Tibial nerve (tissue), 4 donors: ENCODE measurements around the gene IFIT1B.

ENCODE experiments used
- EP300 ChIP-seq, 2 donors: sonication (generic); formaldehyde crosslinking; IDR thresholded peaks; one replicate each; pipeline ENCODE4 v1.6.1; 2017; ENCODE audit warnings: antibody characterized with exemption in 2 of 2, mild to moderate bottlenecking in 1 of 2
- POLR2A ChIP-seq, 2 donors: fragments of 450-650 bp; IDR thresholded peaks; one replicate each; pipeline ENCODE4 v1.6.1; 2017; ENCODE audit warnings: antibody characterized with exemption in 2 of 2, mild to moderate bottlenecking in 2 of 2, moderate library complexity in 2 of 2
- TF ChIP-seq, protein P1 (sequence below), 5 experiments: fragments of 200-600 bp in 3 of 5; fragments of 450-650 bp in 2 of 5; sonication (generic) in 3 of 5; IDR thresholded peaks; one replicate each; pipeline ENCODE4 v1.5.1; 2016 to 2019; ENCODE audit warnings: antibody characterized with exemption in 5 of 5, mild to moderate bottlenecking in 3 of 5, moderate library complexity in 2 of 5

- TF ChIP-seq EP300 (IDR thresholded peaks at IDR 0.05) (no peak), POLR2A (IDR thresholded peaks at IDR 0.05) (no peak)
- TF ChIP-seq, protein P1, sequence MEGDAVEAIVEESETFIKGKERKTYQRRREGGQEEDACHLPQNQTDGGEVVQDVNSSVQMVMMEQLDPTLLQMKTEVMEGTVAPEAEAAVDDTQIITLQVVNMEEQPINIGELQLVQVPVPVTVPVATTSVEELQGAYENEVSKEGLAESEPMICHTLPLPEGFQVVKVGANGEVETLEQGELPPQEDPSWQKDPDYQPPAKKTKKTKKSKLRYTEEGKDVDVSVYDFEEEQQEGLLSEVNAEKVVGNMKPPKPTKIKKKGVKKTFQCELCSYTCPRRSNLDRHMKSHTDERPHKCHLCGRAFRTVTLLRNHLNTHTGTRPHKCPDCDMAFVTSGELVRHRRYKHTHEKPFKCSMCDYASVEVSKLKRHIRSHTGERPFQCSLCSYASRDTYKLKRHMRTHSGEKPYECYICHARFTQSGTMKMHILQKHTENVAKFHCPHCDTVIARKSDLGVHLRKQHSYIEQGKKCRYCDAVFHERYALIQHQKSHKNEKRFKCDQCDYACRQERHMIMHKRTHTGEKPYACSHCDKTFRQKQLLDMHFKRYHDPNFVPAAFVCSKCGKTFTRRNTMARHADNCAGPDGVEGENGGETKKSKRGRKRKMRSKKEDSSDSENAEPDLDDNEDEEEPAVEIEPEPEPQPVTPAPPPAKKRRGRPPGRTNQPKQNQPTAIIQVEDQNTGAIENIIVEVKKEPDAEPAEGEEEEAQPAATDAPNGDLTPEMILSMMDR (IDR thresholded peaks at IDR 0.05): no peak
Measured at GRCh38 chr10:89404104-89405047, 26.5 kb downstream of the IFIT1B start.
